SH-SY5Y (cell line): Measurements from ENCODE around the gene DHX35.

ENCODE experiments used
- GATA2 ChIP-seq: IDR thresholded peaks from 2 replicates; pipeline ENCODE4 v1.6.1; 2011; ENCODE audit warnings: mild to moderate bottlenecking, low read depth, low read length
- GATA3 ChIP-seq: IDR thresholded peaks from 2 replicates; pipeline ENCODE4 v1.6.1; 2011; ENCODE audit warnings: low read depth, mild to moderate bottlenecking, low read length, moderate library complexity

DNA sequence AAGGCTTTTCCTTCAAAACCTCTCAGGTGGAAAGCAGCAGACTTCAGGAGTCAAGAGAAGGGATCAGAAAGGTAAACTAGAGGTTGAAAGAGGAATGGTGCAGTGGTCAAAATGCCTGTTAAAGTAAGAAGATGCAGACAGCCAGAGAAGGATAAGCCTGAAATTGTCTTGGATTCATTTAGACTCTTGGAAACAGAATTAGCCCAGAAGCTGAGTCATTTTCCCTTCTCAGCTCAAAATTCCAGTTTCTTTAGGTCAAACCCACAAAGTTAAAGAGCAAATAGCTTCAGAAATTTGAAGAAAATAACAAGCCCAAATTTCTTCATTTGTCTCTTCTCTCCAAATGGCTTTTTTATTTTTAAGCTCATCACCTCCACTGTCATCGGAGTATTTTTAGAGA is 73.9 kb downstream of the DHX35 start:
- no peak for TF ChIP-seq GATA2
- no peak for TF ChIP-seq GATA3
